NCI-H146 treated with DMSO at 0.1 percent for 48 hours (cell line): Measurements from ENCODE around the gene PTGER4.

ENCODE experiments used
- DNase-seq: peaks from one replicate; lab custom pipeline; 2025; ENCODE audit not compliant: unreplicated experiment; lab: John Stamatoyannopoulos, UW

The PTGER4 gene

DNA sequence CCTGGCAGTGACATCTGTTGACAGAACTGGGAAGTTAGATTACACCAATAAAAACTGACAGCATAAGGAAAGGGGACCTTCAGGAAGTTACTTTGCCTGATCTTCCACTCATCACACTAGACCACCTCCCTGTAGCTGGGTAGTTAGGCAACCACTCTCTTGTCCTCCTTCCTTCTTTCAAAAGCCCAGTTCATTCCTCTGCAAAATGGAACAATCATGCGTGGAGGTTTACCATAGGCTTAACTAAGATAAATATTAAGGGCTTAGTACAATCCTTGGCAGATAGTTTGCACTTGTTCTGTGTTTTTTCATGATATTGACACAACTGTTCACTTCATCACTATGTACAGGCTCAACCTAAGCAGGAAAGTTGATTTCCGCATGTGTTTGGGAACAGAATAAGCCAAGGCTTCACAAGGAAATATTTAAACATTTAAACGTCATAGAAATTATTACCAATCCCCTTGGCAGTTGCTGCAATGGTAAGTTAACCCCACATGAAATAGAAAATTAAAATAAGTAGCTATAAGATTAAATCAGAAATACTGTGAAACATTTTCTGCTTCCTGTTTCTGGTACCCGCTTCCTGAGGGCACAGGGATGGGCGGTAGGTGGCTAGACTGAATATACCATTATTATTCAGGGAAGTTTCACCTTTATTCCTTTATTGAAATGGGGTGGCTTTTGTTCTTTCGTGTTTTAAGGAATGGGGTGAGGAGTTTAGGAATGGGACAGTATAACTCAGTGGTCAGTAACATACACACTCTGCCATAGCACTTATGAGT is 9.9 kb upstream of the PTGER4 start:
- DNase-seq = no peak

DNA sequence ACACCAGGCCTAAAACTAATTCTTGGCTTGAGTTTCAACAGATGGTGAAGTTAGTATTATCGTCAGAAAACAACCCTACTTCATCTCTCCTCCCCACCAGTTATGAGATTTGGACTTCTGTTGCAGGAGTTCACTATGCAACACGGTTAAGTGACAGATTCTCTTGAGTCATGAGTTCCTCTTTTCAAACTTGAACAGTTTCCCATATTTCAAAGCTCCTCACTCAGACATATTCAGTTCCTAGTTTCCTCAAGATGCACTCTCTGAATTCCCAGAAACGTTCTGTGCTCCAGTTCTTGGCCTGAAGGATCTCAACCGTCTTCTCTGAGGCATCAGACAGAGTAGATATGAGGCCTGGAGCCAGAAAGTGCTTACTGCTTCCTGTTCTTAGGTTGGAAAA is 7.3 kb upstream of the PTGER4 start:
- DNase-seq = no peak

DNA sequence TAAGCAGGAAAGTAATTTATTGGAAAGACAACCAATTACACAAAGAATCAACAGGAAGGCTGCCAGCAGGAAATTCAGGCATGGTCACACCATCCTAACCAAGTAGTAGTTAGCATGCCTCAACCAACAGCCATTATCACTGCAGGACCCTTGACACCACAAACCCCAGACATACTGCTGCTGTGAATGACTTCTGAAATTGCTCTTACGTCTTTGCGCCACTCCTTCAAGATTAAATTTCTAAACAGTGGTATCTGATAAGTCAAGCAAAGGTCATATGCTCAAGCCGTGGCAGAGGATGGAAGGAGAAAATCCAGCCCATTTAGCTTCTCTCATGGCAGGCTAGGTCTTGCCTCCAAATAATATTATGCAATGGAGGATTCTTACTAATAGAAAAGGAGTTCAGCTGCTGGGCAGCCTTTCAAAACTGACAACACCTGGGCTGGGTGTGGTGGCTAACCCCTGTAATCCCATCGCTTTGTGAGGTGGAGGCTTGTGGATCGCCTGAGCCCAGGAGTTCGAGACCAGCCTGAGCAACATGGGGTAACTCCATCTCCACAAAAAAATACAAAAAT is 5.0 kb upstream of the PTGER4 start:
- DNase-seq = no peak

DNA sequence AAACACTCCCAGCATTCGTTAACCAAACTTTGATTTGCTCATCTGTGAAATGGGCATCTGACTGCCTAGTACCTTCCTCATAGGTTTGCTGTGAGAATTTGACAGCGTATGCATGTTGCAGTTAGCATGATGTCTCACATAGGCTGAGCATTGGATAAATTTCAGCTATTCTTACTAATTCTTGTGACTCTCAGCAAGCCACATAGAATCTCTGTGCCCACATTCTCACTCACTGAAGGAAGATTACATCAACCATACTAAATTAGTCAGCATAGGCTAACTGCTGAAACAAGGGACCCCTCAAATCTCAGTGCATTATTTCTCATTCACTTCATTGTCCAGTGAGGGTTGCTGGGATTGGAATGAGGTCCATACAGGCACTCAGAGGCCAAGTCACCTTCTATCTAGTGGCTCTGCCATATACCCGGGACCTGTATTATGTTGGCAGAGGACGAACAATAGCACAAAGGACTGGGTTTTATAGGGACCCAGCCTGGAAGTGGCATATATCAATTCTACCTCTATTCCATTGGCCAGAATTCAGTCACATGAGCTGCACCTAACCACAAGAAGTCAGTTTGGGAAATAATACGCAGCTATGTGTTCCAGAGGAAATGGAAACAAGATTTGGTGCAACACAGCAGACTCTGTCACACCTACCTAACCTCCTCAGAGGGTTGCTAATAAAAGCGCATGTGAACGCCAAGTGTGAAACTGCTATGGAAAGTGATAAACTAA is 4.2 kb upstream of the PTGER4 start:
- no peak for DNase-seq

DNA sequence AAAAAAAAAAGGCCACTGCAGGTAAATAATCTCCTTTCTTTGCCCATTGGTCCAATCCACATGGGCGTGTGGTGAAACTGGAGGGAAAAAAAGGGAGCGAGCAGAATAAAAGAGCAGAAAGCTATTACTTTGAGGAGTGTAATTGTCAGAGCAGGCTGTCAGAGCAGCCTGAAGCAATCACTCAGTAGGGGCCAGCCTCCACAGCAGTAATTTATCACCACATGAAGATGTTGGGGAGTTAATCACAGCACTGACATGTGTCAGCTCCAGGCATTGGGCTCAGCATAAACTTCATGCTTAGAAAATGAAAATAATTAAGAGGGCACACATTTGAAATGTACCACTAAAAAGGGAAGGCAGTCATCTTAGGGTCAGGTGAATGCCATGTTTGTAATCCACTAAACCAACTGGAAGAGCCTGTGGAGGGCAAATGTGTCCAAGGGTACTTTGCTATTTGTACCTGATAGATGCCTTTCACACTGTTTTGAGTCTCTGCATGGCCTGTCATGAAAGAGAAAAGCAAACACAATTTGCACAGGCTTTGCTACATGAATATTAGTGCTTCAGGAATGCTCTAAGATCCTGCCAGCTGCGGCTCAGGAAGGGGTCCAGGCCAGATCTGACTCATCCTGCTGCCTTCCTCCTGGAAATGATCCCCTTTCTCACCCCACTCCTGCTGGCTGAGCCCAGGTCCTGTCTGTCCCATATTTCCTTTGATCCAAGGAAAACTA is 2.9 kb upstream of the PTGER4 start:
- DNase-seq = no peak

DNA sequence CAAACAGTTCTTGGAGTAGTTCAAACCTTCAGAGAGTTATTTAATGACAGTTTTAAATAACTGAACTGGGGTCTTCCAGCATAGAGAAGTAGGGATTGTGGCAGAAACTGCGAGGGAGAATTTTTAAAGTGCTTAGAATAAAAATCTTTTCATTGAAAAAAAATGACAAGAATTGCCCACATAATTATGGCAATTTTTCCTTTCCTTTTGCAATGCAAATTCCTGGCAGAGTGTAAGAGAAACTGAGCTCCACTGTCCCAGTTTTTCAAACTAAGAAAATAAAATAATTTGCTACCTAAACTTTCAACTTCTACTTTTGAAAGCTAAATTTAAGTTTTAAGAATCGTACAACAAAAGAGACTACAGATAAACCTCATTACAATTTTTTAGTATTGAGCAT is 2.3 kb upstream of the PTGER4 start:
- no peak for DNase-seq

DNA sequence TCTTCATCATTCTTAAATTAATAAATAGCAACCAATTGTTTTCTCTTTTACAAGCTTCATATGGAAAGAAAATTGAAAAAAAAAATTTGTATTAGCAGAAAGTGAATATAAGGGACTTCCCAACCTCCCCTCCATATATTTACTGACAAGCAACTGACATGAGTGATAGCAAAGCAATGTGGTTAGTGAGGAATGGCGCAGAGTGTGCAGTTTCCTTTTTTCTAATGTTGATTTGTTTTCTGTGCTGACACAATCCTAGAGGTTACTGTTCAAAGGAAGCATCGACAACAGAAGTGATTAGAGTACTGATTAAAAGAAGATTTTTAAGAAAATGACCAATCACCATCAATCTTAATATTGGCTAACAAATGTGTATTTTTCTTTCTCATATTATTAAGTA is 1.7 kb upstream of the PTGER4 start:
- no peak for DNase-seq

DNA sequence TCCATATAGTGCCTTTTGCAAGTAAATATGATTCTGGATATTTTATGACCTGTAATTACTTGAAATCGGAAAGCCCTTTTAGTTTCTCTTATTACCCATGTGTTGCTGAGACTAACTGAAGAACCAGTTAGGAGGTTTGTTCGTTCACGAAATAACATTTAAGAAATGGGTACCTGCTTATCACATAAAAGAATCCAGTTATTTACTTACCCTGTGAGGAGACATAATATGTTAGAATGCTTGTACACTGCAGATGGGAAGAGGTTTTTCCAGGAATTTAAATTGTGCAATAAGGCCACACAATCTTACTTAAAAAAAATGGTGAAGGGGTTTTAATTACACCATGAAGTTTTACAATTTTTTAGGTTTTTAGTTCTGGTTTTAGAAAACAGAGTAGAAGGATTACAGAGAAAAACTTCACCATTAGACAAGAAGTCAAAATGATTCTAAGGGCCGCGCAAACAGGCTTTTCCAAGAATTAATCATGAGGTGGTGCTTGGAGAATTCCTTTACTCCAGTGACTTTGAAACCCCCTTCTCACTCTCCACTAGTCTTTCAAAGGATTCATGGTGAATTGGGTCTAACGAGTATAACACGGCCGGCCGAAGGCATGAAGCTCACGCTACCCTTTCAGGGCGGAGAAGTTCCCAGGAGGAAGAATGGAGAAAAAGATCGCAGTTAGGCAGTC is 1.1 kb upstream of the PTGER4 start:
- no peak for DNase-seq

DNA sequence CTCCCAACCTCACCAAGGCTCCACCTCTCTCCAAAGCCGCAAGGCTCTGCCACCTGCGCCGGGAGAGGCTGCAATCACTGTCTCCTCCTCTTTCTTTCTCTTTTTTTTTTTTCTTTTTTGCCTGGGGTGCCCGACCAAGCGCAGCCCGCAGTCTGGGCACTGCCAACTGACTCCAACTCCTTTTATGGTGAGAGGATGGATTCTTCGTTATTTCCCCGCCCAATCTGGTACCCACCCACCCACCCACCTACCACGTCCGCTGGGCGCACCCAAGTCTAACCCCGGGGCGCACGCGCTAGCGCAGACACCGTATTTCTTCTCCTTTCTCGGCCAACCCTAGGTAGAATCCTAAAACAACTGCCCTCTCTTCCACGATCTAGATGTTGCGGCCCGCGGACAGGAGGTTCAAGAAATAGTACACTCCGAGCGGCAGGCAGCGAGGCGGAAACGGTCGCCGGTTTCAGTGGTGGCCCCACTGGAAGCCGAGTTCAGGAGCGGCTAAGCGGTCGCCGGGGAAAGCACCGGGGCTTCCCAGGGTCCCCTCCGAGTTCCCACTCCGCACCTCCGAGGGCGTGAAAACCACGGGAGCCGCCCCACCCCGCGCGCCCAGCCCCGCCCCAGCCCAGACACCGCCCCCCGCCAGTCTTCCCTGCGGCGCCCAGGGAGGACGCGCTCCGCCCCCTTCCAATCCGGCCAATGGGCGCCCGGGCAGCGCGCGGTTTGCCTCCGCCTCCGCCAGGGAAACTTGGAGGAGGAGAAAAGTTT is 385 bp upstream of the PTGER4 start:
- peak; percentile 50 for DNase-seq

DNA sequence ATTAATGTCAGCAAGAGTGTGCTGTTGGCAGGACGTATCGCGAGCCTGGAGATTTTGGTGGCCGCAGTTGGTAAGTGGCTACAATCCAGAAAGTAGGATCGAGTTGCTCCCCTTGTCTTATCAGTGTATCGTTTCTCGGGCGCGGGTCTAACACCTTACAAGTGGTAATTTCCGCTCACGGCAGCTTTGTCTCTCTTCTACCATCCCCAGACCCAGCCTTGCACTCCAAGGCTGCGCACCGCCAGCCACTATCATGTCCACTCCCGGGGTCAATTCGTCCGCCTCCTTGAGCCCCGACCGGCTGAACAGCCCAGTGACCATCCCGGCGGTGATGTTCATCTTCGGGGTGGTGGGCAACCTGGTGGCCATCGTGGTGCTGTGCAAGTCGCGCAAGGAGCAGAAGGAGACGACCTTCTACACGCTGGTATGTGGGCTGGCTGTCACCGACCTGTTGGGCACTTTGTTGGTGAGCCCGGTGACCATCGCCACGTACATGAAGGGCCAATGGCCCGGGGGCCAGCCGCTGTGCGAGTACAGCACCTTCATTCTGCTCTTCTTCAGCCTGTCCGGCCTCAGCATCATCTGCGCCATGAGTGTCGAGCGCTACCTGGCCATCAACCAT is 1.1 kb downstream of the PTGER4 start:
- DNase-seq = no peak

DNA sequence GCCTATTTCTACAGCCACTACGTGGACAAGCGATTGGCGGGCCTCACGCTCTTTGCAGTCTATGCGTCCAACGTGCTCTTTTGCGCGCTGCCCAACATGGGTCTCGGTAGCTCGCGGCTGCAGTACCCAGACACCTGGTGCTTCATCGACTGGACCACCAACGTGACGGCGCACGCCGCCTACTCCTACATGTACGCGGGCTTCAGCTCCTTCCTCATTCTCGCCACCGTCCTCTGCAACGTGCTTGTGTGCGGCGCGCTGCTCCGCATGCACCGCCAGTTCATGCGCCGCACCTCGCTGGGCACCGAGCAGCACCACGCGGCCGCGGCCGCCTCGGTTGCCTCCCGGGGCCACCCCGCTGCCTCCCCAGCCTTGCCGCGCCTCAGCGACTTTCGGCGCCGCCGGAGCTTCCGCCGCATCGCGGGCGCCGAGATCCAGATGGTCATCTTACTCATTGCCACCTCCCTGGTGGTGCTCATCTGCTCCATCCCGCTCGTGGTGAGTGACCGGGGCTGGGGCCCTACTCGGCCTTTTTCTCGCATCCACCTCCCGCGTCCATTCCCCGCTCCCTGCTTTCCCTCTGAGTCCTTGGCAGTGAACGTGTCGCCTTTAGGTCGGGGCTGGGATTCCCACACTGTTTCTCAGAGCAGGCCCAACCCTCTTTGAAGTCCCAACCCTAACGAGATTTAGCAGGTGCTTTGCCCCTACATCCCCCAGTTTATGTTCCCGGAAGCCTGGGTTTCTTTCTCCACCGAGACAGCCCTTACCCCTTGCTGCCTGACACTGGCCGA is 1.8 kb downstream of the PTGER4 start:
- no peak for DNase-seq

DNA sequence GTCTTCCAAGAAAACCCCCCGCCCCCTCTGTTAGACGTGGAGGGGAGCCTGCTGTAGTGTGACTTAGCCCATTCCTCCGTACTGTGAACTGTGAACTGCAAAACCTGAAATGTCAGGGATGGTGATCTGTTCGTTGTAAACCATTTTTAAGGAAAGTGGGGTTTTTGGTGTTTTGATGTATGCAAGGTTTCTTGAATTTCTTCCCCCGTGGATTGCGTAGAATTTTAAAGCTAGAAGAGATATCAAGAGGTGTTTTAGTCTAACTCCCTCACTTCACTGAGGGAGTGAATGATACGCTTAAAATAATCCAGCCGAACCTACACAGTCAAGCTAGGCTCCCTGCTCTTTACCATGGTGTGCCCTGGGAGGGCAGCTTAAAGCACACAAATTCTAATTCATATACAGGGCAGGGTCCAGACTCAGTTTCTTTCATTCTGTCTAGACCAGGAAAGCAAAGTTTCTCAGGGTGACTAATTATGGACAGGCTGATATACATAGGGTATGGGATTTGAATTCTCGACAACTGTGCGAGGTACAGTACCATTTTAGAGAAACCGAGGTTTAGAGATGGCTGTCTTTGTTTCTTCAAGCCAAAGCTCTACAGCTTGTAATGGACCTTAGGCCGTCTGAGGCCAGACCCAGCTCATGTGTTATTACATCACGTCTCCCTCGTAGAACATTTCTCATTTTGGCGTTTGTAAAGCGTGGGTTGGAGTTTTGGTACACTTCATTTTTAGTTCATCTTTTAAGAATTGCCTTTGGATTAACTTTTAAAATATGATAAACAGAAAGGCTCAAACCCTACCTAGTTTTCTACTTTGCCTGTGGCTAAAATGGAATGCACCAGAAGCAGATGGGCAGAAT is 2.7 kb downstream of the PTGER4 start:
- no peak for DNase-seq

DNA sequence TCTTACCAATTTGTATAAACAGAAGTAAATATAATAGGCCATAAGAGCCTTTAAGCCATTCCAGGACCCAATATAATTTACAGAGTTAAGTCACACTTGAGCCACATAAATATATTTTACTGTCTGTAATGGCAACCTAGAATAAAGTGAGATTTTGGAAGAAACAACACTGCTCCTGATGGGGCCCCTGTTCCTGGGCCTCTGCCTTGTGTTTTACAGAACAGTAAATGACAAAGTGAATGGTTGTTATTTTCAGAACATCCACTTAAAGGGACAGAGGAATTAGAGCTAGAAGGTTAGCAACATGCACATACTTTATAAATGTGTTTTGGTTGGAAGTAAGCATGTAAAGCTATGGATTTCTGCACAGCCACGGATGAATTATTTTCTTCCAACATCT is 3.6 kb downstream of the PTGER4 start:
- DNase-seq = no peak

DNA sequence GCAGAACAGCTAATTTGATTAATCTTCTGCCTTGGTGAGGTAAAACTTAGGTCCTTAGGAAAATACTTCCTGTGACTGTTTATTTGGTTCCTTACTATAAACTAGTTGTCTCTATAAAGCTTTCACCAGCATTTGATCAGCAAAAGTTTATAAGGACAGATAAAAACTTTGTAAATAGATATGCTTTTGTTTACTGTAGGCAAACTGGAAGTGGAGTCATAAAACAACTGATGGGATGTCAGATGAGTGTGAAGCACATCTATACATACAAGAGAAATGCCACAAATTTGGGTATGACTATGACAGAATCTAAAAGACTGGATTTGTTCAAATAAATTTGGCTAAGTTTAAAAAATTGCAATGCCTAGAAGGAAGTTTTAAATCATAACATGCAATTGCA is 5.5 kb downstream of the PTGER4 start:
- DNase-seq = no peak

DNA sequence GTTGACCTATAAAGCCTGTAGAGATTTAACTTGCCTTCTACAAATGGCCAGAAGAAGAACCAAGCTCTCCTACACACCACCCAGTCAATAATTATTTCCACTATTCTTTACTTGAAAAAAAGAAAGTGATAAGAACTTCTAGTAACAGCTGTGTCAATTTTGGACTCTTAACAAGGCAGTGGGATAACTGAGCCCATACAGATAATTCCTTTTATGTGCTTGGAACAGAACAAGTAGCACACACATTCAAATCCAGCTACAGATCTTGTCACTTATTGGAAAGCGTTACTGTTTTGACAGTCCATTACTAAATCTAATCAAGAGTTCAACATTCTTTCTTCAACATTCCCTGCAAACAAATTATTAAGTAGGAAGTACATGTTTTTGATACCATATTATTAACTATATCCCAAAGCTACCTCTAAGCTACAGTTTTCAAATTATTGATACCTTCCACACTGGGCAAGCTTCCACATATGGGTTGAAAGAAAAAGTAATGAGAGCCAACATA is 6.3 kb downstream of the PTGER4 start:
- no peak for DNase-seq

DNA sequence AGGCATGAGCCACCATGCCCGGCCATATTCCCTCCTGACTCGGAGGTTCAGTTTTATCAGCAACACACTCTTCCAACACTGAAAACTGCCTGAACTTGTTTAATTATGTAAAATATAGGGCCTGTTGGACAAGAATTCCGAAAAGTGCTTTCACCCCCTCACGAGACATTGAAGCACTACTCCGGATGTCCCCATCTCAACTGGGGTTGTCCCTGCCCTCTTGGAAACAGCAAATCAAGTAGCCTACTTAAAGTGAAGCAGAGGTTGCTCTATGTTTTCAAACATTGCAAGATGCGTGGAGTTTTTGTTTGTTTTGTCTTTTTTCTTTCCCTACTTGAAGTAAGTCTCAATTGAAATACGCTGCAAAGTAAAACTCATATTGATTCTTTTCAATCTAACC is 7.6 kb downstream of the PTGER4 start:
- no peak for DNase-seq

DNA sequence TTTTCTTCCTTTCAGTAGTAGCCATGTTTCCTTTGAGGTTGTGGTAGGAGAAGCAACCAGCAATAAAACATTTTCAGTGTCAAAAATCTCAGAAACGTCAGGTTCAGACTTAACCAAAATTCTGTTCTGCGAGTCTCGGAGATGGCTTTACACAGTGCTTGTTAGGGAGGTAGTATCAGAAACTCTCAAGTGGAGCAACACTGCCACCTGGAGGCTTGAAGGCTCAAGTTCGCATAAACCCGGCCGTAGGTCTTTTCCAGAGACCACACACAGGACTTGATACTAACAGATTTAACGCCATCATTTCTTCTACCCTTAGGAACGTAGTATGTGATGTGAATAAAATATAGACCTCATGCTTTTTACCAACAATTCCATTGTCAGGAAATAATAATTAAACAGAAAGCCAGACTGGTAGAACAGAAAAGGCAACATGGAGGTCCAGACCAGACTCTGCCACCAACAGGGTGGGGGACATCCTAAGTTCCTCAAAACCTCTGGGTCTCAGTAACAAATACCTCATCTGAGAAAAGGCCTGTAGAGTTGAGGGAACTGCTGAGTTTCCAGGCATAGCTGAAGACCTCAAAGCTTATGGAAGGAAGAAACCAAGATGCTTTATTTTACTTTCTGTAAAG is 8.5 kb downstream of the PTGER4 start:
- peak; percentile 41 for DNase-seq
